GM13977 (cell line): ENCODE results near the gene TEX22.

ENCODE experiments used
- DNase-seq: peaks from one replicate; pipeline ENCODE4 v3.0.0; 2012; ENCODE audit warnings: low spot score
- in situ Hi-C: fragments of 300-500 bp; cut with MboI; formaldehyde crosslinking; loops from one replicate; pipeline ENCODE4 v1.12.0; 2022; ENCODE audit warnings: low sequenced_read_pairs, low pct_unique_long_range_greater_than_20kb, mixed read lengths, inconsistent platforms; ENCODE audit not compliant: unreplicated experiment
- TF ChIP-seq, protein P1 (sequence below): IDR thresholded peaks from 2 replicates; pipeline ENCODE4 v1.5.1; 2012; ENCODE audit warnings: mild to moderate bottlenecking, control low read depth; ENCODE audit not compliant: insufficient read depth; ENCODE audit errors: extremely low read depth, missing control alignments

TEX22 gene

DNA sequence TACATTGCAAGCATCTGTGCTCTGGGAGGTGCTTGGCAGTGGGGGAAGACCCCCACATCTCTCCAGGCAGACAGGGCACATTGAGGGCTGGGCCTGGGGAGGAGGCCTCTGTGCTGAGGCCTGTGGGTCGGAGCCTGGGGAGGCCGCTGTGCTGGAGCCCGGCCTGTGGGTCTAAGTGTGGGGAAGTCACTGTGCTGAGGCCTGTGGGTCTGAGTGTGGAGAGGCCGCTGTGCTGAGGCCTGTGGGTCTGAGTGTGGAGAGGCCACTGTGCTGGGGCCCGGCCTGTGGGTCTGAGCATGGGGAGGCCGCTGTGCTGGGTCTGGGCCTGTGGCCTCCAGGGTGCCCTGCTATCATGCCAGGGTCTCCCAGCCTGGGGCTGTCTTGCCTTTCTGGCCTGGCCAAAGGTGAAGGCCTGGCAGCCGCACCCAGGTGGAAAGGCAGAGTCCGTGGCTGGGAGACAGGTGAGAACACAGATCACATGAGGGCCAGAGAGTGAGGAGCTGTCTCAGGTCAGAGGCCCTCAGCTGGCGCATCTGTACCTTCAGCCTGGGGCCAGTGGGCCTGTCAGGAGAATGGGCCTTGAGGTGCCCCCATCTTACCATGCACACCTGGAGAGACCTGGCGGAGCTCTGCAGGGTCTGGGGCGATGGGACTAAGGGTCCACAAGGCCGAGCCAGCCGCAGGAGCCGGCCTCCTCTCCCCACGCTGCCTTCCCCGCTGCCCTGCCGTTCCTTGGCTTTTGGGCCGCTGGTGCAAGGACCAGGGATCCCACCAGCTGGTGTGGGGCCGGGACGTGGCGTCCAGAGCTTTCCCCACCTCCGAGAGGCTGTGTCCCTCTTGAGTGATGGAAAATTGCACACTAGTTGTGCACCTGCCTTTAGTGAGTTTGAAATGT, 57.7 kb downstream of the TEX22 start:
- no peak for DNase-seq
- in situ Hi-C loops, result no loop called here
- TF ChIP-seq, protein P1, sequence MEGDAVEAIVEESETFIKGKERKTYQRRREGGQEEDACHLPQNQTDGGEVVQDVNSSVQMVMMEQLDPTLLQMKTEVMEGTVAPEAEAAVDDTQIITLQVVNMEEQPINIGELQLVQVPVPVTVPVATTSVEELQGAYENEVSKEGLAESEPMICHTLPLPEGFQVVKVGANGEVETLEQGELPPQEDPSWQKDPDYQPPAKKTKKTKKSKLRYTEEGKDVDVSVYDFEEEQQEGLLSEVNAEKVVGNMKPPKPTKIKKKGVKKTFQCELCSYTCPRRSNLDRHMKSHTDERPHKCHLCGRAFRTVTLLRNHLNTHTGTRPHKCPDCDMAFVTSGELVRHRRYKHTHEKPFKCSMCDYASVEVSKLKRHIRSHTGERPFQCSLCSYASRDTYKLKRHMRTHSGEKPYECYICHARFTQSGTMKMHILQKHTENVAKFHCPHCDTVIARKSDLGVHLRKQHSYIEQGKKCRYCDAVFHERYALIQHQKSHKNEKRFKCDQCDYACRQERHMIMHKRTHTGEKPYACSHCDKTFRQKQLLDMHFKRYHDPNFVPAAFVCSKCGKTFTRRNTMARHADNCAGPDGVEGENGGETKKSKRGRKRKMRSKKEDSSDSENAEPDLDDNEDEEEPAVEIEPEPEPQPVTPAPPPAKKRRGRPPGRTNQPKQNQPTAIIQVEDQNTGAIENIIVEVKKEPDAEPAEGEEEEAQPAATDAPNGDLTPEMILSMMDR, result no peak

DNA sequence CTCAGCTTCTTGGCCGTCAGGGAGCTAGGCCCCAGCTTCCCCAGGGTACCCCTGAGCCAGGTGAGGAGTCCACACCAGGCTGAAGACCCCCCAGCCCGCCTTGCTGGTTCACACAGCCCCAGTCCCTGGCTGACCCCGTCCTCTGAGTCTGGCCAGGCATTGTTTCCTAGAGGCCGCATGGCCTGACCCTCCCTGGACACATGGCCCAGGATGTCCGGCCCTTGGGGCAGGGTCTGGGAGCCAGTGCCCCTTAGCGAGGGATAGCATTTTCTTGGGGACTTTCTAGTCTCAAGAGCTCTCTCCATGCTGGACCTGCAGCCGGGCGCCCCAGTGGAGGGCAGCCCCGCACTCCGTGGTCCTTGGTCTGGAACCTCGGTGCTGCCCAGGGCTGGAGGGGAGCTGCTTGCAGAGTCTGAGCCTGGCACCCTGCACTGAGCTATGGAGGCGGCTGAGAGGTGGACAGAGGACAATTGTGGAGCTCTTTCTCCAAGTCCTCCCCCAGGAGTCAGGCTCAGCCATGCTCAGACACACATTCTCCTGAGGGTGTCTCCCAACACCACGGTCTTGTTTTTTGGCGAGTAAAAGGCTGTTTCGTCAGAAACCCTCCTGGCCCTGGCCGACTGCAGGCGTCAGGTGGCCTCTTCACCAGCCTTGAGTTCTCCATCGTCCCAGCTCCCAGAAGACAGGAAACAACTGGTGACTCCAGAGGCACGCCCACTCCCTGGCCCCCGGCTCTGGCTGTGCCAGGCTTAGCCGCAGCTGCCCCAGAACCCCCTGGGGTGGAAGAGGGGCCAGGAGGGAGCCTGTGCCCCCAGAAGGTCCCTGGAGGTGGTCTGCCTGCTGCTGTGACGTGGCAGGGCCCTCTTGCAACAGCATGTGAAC, 58.6 kb downstream of the TEX22 start:
- DNase-seq, result no peak
- TF ChIP-seq, protein P1, result no peak
- in situ Hi-C loops, result no loop called here

DNA sequence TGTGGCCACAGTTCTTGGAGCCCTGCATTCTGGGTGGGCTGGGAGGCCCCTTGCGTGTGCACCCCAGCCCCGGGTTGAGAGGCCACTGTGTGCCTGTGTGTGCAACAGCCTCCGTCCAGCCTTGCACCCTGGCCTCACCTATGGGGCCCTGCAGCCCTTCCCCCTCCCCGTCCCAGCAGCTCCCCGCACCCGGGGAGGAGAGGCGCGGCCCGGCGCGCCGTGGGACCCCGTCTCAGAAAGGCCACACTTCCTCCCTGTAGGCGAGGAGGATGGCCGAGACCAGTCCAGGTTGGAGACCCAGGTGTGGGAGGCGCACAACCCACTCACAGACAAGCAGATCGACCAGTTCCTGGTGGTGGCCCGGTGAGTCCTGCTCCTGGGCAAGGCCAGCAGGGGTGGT, 59.7 kb downstream of the TEX22 start:
- TF ChIP-seq, protein P1, result no peak
- in situ Hi-C loops, result no loop called here
- DNase-seq, result no peak

DNA sequence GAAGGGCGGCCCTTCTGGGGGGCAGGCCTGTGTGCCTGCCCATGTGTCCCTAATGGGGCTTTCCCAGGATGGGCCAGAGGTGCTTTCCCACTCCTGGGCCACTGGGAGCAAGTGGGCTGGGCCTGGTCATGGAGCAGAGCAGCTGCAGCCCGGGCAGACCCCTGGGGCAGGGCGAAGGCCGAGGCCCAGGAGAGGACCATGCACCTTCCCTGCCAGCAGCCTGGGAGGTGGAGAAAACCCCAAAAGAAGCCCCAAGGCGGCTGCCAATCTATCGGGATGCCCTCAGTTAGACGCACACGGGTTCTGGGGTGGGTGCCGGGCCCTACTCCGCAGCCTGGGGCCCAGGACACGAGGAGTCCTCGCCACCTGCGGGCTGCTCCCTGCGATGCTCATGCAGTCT, 60.2 kb downstream of the TEX22 start:
- DNase-seq, result no peak
- in situ Hi-C loops, result no loop called here
- TF ChIP-seq, protein P1, result no peak

DNA sequence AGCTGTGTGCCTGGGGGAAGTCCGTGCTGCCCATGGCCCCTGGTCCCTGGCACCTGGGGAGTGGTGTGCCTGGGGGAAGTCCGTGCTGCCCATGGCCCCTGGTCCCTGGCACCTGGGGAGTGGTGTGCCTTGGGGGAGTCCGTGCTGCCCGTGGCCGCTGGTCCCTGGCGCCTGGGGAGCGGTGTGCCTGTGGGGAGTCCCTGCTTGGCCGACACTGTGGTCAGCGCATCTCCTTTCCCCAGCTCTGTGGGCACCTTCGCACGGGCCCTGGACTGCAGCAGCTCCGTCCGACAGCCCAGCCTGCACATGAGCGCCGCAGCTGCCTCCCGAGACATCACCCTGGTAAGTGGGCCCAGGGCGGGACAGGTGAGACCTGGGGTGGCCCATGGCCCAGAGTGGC, 61.8 kb downstream of the TEX22 start:
- TF ChIP-seq, protein P1, result no peak
- in situ Hi-C loops, result no loop called here
- DNase-seq, result no peak

DNA sequence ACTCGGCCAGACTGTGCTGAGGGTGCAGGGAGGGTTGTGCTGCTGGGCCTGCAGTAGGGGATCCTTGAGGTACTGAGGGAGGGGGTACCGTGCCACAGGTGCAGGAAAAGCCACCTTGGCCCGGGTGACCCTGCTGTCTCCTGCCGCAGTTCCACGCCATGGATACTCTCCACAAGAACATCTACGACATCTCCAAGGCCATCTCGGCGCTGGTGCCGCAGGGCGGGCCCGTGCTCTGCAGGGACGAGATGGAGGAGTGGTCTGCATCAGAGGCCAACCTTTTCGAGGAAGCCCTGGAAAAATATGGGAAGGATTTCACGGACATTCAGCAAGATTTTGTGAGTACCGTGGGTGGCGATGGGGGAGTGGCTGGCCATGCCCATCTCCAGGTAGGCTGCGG, 62.3 kb downstream of the TEX22 start:
- in situ Hi-C loops, result no loop called here
- TF ChIP-seq, protein P1, result no peak
- DNase-seq, result no peak
